Measurements from ENCODE around the gene LDLRAD3. TPM values are rescaled to one million over a fixed set of nuclear protein-coding genes. Genes with fewer than 3 reads are reported as not detected.
"Not testable (repeated sequence)": the region's sequence is repeated elsewhere in the genome, so short reads cannot be mapped to it uniquely, and the experiment has no call there.

The LDLRAD3 gene
- total and polyA plus RNA-seq, 4 donors: 2.2 to 14.3 (median 9.9) TPM

GRCh38 chr11:36041988-36042611, 98.2 kb downstream of the LDLRAD3 start:
- 55 to 57% methylated on average over 5 of the region's 5 CpGs for WGBS, 2 donors
- ATAC-seq (ENCODE audit: insufficient read depth, low FRiP score) (no peak), DNase-seq (peak in 1 of 3 donors; percentile 23)
- no peaks in the 10 kb centered on the region for H3K27me3 ChIP-seq (ENCODE audit: control insufficient read depth in 3 of 3, insufficient read depth in 3 of 3, low read length in 2 of 3)
- H3K27ac ChIP-seq (ENCODE audit: low read depth in 1 of 2, low read length in 1 of 2): no peak overlapping the region
- H3K4me3 ChIP-seq: no peak overlapping the region
- TF ChIP-seq CTCF (IDR thresholded peaks at IDR 0.05; ENCODE audit: control extremely low read depth, extremely low read depth): no peak
- H3K9ac ChIP-seq (ENCODE audit: insufficient read depth in 1 of 2, low read length in 2 of 2): no peak overlapping the region
- H3K9me3 ChIP-seq (ENCODE audit: control insufficient read depth in 4 of 4, insufficient read depth in 3 of 4, low read length in 3 of 4): no peaks in the 10 kb centered on the region
- peaks cover 0 to 2% (median 0%) of the 10 kb centered on the region in 4 donors for H3K36me3 ChIP-seq (ENCODE audit: control insufficient read depth in 4 of 4, insufficient read depth in 4 of 4, low read length in 4 of 4)
- peaks cover 0 to 28% (median 3%) of the 10 kb centered on the region in 5 donors for H3K4me1 ChIP-seq (ENCODE audit: control insufficient read depth in 5 of 5, insufficient read depth in 5 of 5, low read length in 5 of 5)

GRCh38 chr11:36044636-36045035, 100.8 kb downstream of the LDLRAD3 start:
- Histone ChIP-seq H3K27me3 (ENCODE audit: control insufficient read depth in 3 of 3, insufficient read depth in 3 of 3, low read length in 2 of 3) (no peaks in the 10 kb centered on the region), H3K9ac (ENCODE audit: insufficient read depth in 1 of 2, low read length in 2 of 2) (no peak overlapping the region), H3K9me3 (ENCODE audit: control insufficient read depth in 4 of 4, insufficient read depth in 3 of 4, low read length in 3 of 4) (no peaks in the 10 kb centered on the region), H3K36me3 (ENCODE audit: control insufficient read depth in 4 of 4, insufficient read depth in 4 of 4, low read length in 4 of 4) (peaks cover 0 to 2% (median 0%) of the 10 kb centered on the region in 4 donors), H3K4me3 (no peak overlapping the region), H3K27ac (ENCODE audit: low read depth in 1 of 2, low read length in 1 of 2) (no peak overlapping the region), H3K4me1 (ENCODE audit: control insufficient read depth in 5 of 5, insufficient read depth in 5 of 5, low read length in 5 of 5) (peaks cover 0 to 15% (median 5%) of the 10 kb centered on the region in 5 donors)
- TF ChIP-seq CTCF (IDR thresholded peaks at IDR 0.05; ENCODE audit: control extremely low read depth, extremely low read depth): no peak
- WGBS, 2 donors: 93 to 94% methylated on average over 4 of the region's 4 CpGs
- DNase-seq (no peak), ATAC-seq (ENCODE audit: insufficient read depth, low FRiP score) (no peak)

- peaks cover 0 to 12% (median 7%) of the 10 kb centered on the region in 5 donors for H3K4me1 ChIP-seq (ENCODE audit: control insufficient read depth in 5 of 5, insufficient read depth in 5 of 5, low read length in 5 of 5)
- H3K27me3 ChIP-seq (ENCODE audit: control insufficient read depth in 3 of 3, insufficient read depth in 3 of 3, low read length in 2 of 3); H3K36me3 ChIP-seq (ENCODE audit: control insufficient read depth in 4 of 4, insufficient read depth in 4 of 4, low read length in 4 of 4); H3K4me3 ChIP-seq; DNase-seq; ATAC-seq (ENCODE audit: insufficient read depth, low FRiP score); H3K9ac ChIP-seq (ENCODE audit: insufficient read depth in 1 of 2, low read length in 2 of 2); H3K27ac ChIP-seq (ENCODE audit: low read depth in 1 of 2, low read length in 1 of 2); H3K9me3 ChIP-seq (ENCODE audit: control insufficient read depth in 4 of 4, insufficient read depth in 3 of 4, low read length in 3 of 4): not testable (repeated sequence)
- 94 to 98% methylated on average over 3 of the region's 3 CpGs for WGBS, 2 donors
Observed at GRCh38 chr11:36045945-36046344, 102.1 kb downstream of the LDLRAD3 start.

GRCh38 chr11:36046932-36047331, 103.1 kb downstream of the LDLRAD3 start:
- 60 to 76% methylated on average over 1 of the region's 1 CpG for WGBS, 2 donors

More at GRCh38 chr11:36046932-36047331, 103.1 kb downstream of the LDLRAD3 start:
- Histone ChIP-seq H3K9ac (ENCODE audit: insufficient read depth in 1 of 2, low read length in 2 of 2) (no peak overlapping the region), H3K27ac (ENCODE audit: low read depth in 1 of 2, low read length in 1 of 2) (no peak overlapping the region), H3K4me1 (ENCODE audit: control insufficient read depth in 5 of 5, insufficient read depth in 5 of 5, low read length in 5 of 5) (peaks cover 0 to 12% (median 7%) of the 10 kb centered on the region in 5 donors), H3K9me3 (ENCODE audit: control insufficient read depth in 4 of 4, insufficient read depth in 3 of 4, low read length in 3 of 4) (peaks cover 0 to 2% (median 0%) of the 10 kb centered on the region in 4 donors), H3K36me3 (ENCODE audit: control insufficient read depth in 4 of 4, insufficient read depth in 4 of 4, low read length in 4 of 4) (peaks cover 0 to 2% (median 0%) of the 10 kb centered on the region in 4 donors), H3K4me3 (no peak overlapping the region), H3K27me3 (ENCODE audit: control insufficient read depth in 3 of 3, insufficient read depth in 3 of 3, low read length in 2 of 3) (no peaks in the 10 kb centered on the region)
- ATAC-seq (ENCODE audit: insufficient read depth, low FRiP score) (no peak), DNase-seq (no peak)
- TF ChIP-seq CTCF (IDR thresholded peaks at IDR 0.05; ENCODE audit: control extremely low read depth, extremely low read depth): no peak

All from lung (tissue), 12 donors.